ENCODE measurements around the gene EXT2. TPM values are rescaled to one million over a fixed set of nuclear protein-coding genes. Genes with fewer than 3 reads are reported as not detected.
A peak's percentile ranks its signal among the peaks of the same experiment; 100 is the strongest.

EXT2 gene
- total and polyA plus RNA-seq, 2 donors from 2014 or later, result 29.8 to 54.1 TPM

GRCh38 chr11:44058275-44058674, 37.2 kb upstream of the EXT2 start:
- Histone ChIP-seq H3K9me3 (ENCODE audit: control insufficient read depth in 2 of 3, insufficient read depth in 1 of 3, low read length in 3 of 3) (no peaks in the 10 kb centered on the region), H3K36me3 (ENCODE audit: control insufficient read depth in 2 of 3, insufficient read depth in 3 of 3, low read length in 3 of 3) (no peaks in the 10 kb centered on the region), H3K9ac (ENCODE audit: low read length in 3 of 3) (no peak overlapping the region), H3K4me1 (ENCODE audit: control insufficient read depth in 2 of 3, insufficient read depth in 2 of 3, low read depth in 1 of 3, low read length in 3 of 3) (no peaks in the 10 kb centered on the region), H3K4me3 (ENCODE audit: low read length in 3 of 3) (no peak overlapping the region), H3K27ac (ENCODE audit: low read depth in 2 of 2, low read length in 2 of 2) (no peak overlapping the region), H3K27me3 (ENCODE audit: control insufficient read depth, insufficient read depth, low read length) (no peaks in the 10 kb centered on the region)
- FAIRE-seq, result no peak
- TF ChIP-seq CTCF (IDR thresholded peaks at IDR 0.05; ENCODE audit: borderline replicate concordance, extremely low read depth, insufficient read depth), result no peak
- no peak for DNase-seq
- intact Hi-C loops (cut with DNase I), result no loop called here

GRCh38 chr11:44065161-44065661, 30.3 kb upstream of the EXT2 start:
- peak overlapping the region in 2 of 3 donors; percentile 8 to 74 for H3K9ac ChIP-seq (ENCODE audit: low read length in 3 of 3)
- no peak for TF ChIP-seq CTCF (IDR thresholded peaks at IDR 0.05; ENCODE audit: borderline replicate concordance, extremely low read depth, insufficient read depth)
- H3K4me3 ChIP-seq (ENCODE audit: low read length in 3 of 3), result peak overlapping the region in 1 of 3 donors; percentile 90
- H3K27ac ChIP-seq (ENCODE audit: low read depth in 2 of 2, low read length in 2 of 2), result peak overlapping the region in 1 of 2 donors; percentile 91
- H3K36me3 ChIP-seq (ENCODE audit: control insufficient read depth in 2 of 3, insufficient read depth in 3 of 3, low read length in 3 of 3), result peaks cover 0 to 2% (median 0%) of the 10 kb centered on the region in 3 donors
- no peaks in the 10 kb centered on the region for H3K27me3 ChIP-seq (ENCODE audit: control insufficient read depth, insufficient read depth, low read length)
- peaks cover 0 to 5% (median 5%) of the 10 kb centered on the region in 3 donors for H3K4me1 ChIP-seq (ENCODE audit: control insufficient read depth in 2 of 3, insufficient read depth in 2 of 3, low read depth in 1 of 3, low read length in 3 of 3)
- intact Hi-C loops (cut with DNase I), result no loop called here
- H3K9me3 ChIP-seq (ENCODE audit: control insufficient read depth in 2 of 3, insufficient read depth in 1 of 3, low read length in 3 of 3), result no peaks in the 10 kb centered on the region
- no peak for FAIRE-seq
- peak in 1 of 5 donors; percentile 3 for DNase-seq

- no peak for FAIRE-seq
- intact Hi-C loops (cut with DNase I), result no loop called here
- peak within 1 kb of the TSS; percentile 63 to 86 (median 74) for H3K9ac ChIP-seq (ENCODE audit: low read length in 3 of 3)
Observed at GRCh38 chr11:44065841-44066731, 29.4 kb upstream of the EXT2 start, which contains the start of gene ACCS. Gene ACCS (plus strand): TSS chr11:44066270. CDS start chr11:44067628, 1,358 bp downstream.

More at GRCh38 chr11:44065841-44066731, 29.4 kb upstream of the EXT2 start, which contains the start of gene ACCS:
- H3K9me3 ChIP-seq (ENCODE audit: control insufficient read depth in 2 of 3, insufficient read depth in 1 of 3, low read length in 3 of 3), result no peaks in the 10 kb centered on the region
- H3K36me3 ChIP-seq (ENCODE audit: control insufficient read depth in 2 of 3, insufficient read depth in 3 of 3, low read length in 3 of 3), result peaks cover 0 to 3% (median 0%) of the 10 kb centered on the region in 3 donors
- peak; percentile 95 to 98 (median 96) for DNase-seq
- TF ChIP-seq CTCF (IDR thresholded peaks at IDR 0.05; ENCODE audit: borderline replicate concordance, extremely low read depth, insufficient read depth), result peak; percentile 61
- peaks cover 0 to 5% (median 5%) of the 10 kb centered on the region in 3 donors for H3K4me1 ChIP-seq (ENCODE audit: control insufficient read depth in 2 of 3, insufficient read depth in 2 of 3, low read depth in 1 of 3, low read length in 3 of 3)
- peak within 1 kb of the TSS; percentile 89 to 99 (median 90) for H3K4me3 ChIP-seq (ENCODE audit: low read length in 3 of 3)
- H3K27ac ChIP-seq (ENCODE audit: low read depth in 2 of 2, low read length in 2 of 2), result peak within 1 kb of the TSS; percentile 79 to 91
- H3K27me3 ChIP-seq (ENCODE audit: control insufficient read depth, insufficient read depth, low read length), result no peaks in the 10 kb centered on the region

Measured in kidney (tissue), 14 donors.